HG02678 (cell line): Measurements from ENCODE around the gene AK4.
"Not testable (repeated sequence)": the region's sequence is repeated elsewhere in the genome, so short reads cannot be mapped to it uniquely, and the experiment has no call there.

Experiments used
- ATAC-seq: cut with Tn5 transposase; IDR thresholded peaks from one replicate; pipeline ENCODE4 v1.9.1; 2021; ENCODE audit warnings: mild to moderate bottlenecking, moderate library complexity; ENCODE audit not compliant: unreplicated experiment

Gene AK4

DNA sequence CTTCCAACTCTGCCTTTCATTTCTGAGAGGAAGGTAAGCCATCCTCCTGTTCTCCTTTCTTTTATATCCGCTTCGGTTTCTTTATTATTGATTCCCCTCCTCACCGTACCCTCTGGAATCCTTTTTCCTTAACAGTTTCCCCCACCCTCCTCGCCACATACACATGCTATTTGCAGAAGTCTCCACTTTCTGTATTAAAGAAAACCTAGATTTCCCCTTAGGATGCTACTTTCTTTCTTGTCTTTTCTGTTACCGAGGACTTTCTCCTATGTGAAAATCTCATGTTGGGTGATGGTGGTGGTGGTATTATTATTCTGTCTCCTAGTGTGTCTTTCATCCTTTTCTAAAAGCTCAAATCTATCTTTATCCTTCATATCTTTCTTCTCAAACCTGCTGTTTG is 62.3 kb downstream of the AK4 start:
- ATAC-seq = no peak

DNA sequence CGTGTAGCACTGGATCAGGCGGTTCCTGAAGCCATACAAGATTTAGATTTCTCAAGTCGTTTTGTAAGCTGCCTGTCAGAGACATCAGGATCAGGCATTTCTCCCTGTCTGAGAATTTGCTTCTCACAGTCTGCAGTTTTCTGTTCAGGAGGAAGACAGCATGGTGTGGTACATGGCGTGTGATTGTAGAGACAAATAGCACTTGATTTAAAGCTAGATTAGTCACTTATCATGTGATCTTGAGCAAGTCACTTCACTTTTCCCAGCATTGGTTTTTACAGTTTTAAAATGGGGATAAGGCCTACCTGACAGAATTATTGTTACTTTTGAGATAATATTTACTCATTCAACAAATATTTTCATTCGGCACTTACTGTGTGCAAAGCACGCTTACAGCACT is 63.3 kb downstream of the AK4 start:
- no peak for ATAC-seq

GRCh38 chr1:65213271-65214023 is 65.4 kb downstream of the AK4 start:
- ATAC-seq = no peak

GRCh38 chr1:65214340-65215027 is 66.5 kb downstream of the AK4 start:
- no peak for ATAC-seq

- ATAC-seq = no peak
These were observed 69.0 kb downstream of the AK4 start for GRCh38 chr1:65216989-65217388.

- no peak for ATAC-seq
These were observed 73.8 kb downstream of the AK4 start for GRCh38 chr1:65221638-65222339.

DNA sequence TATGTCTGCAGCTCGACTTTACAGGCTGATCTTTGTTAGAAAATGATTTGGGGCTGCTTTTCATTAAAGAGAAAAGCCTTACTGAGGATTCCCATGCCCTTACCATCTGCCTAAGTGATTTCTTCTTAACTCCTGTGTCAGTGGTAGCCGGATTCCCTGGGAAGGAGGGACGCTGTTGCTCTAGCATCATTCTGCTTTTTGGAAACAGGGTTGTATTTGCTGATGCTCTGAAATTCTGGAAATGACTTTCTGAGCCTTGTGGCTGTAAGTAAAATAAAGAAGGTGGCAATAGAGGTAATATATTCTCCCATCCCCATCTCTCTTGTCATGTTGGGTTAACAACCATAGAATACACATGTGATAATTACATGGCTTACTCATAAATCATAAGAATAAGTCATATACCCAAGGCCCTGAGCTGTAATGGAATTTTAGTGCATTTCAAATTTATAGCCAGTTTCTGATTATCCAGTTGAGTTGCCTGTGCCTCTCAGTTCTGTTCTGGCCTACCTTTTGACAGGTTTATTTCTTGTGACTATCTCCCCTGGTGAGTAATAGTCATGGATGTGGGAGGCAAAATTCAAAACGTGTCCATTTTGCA is 74.4 kb downstream of the AK4 start:
- ATAC-seq = no peak

DNA sequence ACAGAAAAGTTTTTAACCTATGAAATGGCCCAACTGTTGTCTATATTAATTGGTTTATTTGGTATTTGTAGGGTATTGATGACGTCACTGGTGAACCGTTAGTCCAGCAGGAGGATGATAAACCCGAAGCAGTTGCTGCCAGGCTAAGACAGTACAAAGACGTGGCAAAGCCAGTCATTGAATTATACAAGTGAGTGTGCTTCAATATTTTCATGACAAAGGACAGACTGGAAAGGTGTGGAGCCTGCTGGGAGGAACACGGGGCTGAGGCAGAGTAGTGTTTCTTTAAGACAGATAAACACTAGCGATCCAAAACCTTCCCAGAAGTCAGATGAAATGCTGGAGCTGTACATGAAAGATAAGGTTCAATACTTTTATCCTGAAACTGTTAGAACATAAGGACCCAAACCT is 76.7 kb downstream of the AK4 start:
- no peak for ATAC-seq

- no peak for ATAC-seq
These were observed 77.2 kb downstream of the AK4 start for GRCh38 chr1:65225179-65225578.

- ATAC-seq = no peak
These were observed 81.2 kb downstream of the AK4 start for GRCh38 chr1:65229201-65229600.

DNA sequence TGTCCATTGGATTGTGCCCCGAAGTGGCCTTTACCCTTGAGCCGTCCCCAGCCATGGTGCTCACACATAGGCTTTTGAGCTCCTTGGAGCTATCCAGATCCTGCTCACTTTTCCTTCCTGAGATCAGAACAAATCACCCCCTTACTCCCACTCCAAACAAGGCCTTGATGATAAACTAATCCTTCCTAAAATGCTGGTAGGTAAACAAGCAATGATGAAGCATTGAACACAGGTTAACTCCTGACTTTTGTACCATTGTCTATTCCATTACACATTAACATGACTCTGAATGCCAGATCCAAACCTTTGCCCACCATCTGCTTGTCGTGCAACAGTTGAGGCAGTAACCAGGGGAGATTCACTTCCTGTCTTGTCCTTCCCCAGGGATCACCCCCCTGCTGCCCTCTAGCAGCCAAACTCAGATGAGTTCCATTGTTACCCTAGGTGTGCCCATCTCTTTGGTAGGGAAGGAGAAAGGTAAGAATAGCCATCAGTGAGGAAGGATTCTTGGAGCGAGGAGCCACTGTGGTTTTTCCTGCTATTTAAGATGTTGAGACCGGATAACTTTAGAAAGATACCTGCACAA is 81.8 kb downstream of the AK4 start:
- no peak for ATAC-seq

DNA sequence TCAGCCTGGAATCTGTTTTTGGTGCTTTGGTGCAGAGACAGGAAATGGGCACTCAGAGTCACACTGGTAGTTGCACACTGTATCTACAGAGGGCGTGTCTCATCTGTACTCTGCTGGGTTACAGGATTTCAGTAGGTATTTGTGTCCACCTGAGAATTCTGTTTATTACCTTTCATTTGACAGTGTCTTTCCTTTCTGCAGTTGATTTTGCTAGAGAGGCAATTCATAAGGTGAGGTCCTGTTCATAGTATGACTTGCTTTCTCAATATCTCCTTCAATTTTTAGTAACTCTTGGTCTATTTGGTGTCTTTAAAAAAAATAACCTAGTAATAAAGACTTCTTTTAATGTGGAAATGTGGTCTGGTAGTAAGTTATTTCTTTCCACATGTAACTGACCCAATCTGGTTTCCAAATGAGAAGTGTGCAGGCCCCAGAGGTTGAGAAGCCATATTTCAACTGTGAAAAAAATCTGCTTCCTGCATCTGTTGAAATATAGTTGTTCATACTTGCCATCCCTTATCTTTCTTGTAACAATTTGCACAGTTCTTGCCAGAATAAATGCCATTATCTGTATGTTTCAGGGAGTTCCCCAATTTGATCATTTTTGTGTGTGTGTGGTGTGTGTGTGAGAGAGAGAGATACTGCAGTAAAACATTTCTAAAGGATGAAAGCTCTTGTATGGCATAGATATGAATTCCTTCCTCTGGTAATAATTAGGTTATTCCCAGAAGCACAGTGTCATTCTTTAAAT is 82.9 kb downstream of the AK4 start:
- ATAC-seq = peak; percentile 80

DNA sequence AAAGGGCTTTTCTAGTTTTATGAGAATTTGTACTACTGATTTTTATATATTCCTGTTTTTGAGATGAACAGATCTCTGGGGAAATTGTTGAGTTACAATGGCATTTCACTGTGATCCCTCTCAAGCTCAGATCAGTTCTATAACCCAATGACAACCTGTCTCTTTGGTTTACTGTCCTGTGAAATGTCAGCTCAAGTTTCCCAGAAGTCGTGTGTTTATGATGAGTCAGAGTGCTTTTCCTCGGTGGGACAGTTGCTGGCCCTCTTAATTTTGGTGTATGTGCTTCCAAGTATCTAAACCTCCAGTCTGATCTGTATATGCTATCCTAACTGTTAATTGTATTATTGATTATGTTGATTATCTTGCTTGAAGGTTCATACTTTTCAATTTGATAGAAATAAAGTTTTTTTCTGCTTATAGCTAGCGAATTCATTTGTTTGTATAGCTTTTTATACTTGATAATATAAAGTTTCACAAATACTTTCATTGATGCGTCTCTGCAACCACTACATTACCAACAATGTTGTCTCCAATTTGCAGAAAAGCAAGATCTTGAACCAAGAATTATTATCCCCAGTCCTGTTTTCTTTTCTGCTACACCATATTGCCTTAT is 83.8 kb downstream of the AK4 start:
- no peak for ATAC-seq

DNA sequence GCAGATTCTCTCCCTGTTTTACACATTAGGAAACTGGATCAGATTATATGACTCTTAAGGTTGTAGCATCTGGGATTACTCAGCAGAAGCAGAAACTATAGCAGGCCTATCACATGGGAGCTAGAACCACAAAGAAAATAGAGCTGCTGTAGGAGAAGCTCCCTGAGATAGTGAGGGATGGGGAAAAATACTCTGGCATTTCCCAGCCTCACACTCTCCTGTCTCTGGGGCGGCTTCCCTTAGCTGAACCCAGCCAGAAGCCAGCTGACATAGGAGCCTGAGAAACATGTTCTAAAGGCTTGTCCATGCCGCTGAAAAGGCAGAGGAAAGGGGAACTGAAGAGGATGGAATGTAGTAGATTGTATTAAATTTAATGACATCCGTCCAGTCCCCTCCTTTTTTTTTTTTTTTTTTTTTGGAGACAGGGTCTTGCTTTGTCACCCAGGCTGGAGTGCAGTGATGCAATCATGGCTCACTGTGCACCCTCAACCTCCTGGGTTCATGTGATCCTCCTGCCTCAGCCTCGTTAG is 84.5 kb downstream of the AK4 start:
- ATAC-seq = no peak

DNA sequence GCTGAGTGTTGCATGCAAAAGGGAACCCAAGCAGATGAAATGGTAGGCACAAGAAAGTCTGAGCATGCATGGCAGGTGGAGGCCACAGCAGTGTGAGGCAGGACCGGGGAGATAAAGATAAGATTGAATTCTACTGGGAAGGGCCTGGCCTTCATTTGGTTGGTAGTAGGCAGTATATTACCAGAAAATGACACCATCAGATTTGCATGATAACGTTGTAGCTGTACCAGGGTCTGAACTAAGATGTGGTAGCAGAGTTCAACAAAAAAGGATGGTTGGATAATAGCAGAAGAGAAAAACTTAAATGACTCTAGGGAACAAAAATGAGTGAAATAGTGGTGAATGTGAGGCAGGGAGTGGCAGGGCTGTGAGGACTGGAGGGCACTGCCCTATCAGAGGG is 85.8 kb downstream of the AK4 start:
- ATAC-seq = no peak

- no peak for ATAC-seq
These were observed 88.1 kb downstream of the AK4 start for GRCh38 chr1:65235867-65236805.

DNA sequence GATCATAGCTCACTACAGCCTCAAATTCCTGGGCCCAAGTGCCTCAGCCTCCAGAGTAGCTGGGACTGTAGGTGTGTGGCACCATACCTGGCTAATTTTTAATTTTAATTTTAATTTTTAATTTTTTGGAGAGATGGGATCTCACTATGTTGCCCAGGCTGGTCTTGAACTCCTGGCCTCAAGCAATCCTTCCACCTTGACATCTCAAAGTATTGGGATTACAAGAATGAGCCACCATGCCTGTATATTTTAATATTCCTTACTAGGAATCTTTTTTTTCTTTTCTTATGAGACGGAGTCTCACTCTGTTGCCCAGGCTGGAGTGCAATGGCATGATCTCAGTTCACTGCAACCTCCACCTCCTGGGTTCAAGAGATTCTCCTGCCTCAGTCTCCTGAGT is 89.1 kb downstream of the AK4 start:
- not testable (repeated sequence) for ATAC-seq

DNA sequence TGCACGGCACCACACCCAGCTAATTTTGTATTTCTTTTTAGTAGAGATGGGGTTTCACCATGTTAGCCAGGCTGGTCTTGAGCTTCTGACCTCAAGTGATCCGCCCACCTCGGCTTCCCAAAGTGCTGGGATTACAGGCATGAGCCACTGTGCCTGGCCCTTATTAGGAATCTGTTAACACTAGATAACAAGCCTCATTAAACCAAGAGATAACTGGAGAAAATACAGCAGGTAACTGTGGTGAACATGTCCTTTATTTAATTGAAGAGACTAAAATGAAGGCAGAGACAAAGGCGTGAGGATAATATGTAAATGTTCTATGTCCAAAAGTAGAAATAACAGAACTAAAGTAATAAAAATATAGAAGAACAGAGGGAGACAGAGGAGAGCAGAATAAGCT is 89.5 kb downstream of the AK4 start:
- ATAC-seq = no peak

GRCh38 chr1:65238010-65238409 is 90.0 kb downstream of the AK4 start:
- ATAC-seq = no peak
